ENCODE results near the gene CLP1.

CLP1 gene

GRCh38 chr11:57657194-57658022 is at the start of gene CLP1:
Gene CLP1, plus strand, starts transcription at chr11:57657762. Its CDS starts 1,715 bp downstream, at chr11:57659477.
- peak; percentile 98 for DNase-seq

GRCh38 chr11:57610170-57610569 is 47.4 kb upstream of the CLP1 start:
- DNase-seq: no peak

GRCh38 chr11:57614234-57614772 is 43.3 kb upstream of the CLP1 start:
- DNase-seq: no peak

- no peak for DNase-seq
Observed at GRCh38 chr11:57615308-57615707, 42.3 kb upstream of the CLP1 start.

- DNase-seq: no peak
Observed at GRCh38 chr11:57616595-57616994, 41.0 kb upstream of the CLP1 start.

GRCh38 chr11:57618438-57618837 is 39.1 kb upstream of the CLP1 start:
- DNase-seq: no peak

- no peak for DNase-seq
Observed at GRCh38 chr11:57619331-57619730, 38.2 kb upstream of the CLP1 start.

GRCh38 chr11:57620467-57620866 is 37.1 kb upstream of the CLP1 start:
- DNase-seq: no peak

GRCh38 chr11:57622263-57622662 is 35.3 kb upstream of the CLP1 start:
- no peak for DNase-seq

- DNase-seq: no peak
Observed at GRCh38 chr11:57624864-57625263, 32.7 kb upstream of the CLP1 start.

- no peak for DNase-seq
Observed at GRCh38 chr11:57626895-57627294, 30.7 kb upstream of the CLP1 start.

GRCh38 chr11:57630171-57630570 is 27.4 kb upstream of the CLP1 start:
- no peak for DNase-seq

- DNase-seq: no peak
Observed at GRCh38 chr11:57632116-57632515, 25.4 kb upstream of the CLP1 start.

- DNase-seq: no peak
Observed at GRCh38 chr11:57633394-57634070, 24.0 kb upstream of the CLP1 start.

GRCh38 chr11:57634311-57634710 is 23.3 kb upstream of the CLP1 start:
- DNase-seq: no peak

GRCh38 chr11:57635246-57635645 is 22.3 kb upstream of the CLP1 start:
- DNase-seq: no peak

GRCh38 chr11:57637626-57638004 is 19.9 kb upstream of the CLP1 start:
- DNase-seq: no peak

GRCh38 chr11:57638005-57638781 is 19.4 kb upstream of the CLP1 start:
- no peak for DNase-seq

- DNase-seq: no peak
Observed at GRCh38 chr11:57638811-57639320, 18.7 kb upstream of the CLP1 start.

GRCh38 chr11:57639321-57640067 is 18.1 kb upstream of the CLP1 start:
- DNase-seq: no peak

GRCh38 chr11:57640068-57640800 is 17.3 kb upstream of the CLP1 start:
- DNase-seq: no peak

Measured in stimulated activated CD4-positive, alpha-beta T cell treated with anti-CD3 and anti-CD28 coated beads, Interleukin-1b, Interleukin-23, amount 100 ng/mL, for 48 hours (primary cell).